ENCODE data around the gene PLA2G4E.

The PLA2G4E gene

DNA sequence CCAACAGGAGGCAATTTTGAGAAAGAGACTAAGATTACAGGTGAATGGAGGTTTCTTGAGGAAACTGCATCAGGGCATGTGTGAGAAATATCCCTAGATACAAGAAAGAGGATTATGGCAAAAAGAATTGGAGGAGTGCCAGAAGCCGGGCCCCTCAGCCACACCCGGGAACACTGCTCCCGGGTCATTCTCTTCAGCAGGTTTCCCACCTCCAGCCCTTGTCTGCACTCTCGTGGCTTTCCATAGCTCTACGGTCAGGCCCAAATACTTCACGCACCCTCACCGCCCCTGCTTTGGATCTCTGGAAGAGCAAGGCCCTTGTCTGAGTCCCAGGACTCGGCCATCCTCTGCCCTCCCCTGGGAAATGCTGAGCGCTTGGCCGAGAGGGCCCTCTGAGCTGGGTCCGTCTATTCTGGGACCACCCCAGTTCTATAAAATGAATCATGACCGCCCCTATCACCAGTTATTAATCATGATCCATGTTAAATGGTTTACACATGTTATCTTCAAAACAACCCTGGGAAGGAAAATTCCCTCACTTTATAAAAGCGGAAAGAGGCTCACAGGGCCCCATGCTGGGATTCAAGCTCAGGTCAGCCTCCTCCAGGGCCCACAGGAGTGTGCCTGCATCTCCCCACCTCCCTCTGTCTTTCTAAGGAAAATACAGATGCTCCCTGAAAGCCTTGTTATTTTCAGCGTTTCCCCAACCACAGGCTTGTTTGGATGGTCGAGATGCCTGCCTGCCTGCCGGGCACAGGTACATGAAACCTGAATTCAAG lies 88.1 kb downstream of the PLA2G4E start:
- FAIRE-seq, result no peak

DNA sequence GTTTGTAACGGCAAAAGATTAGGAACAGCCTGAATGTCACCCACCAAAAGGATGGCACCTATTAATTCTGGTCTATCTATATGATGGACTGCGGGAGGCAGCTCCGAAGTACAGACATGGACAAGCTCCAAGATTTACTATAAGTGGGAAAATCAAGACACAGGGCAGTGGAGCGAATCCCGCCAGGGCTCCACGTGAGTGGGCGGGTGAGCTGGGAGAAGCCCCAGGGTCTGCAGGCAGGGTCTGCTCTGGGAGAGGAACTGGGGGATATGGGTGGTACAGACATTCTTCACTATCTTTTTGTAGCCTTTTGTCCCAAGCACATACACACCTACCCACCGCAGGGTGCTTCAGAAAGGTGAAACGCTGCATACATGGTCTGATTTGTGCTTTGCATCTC lies 88.7 kb downstream of the PLA2G4E start:
- FAIRE-seq, result no peak
